GM12873 (cell line): ENCODE measurements around the gene MMP26.

Experiments used
- TF ChIP-seq, protein P1 (sequence below): IDR thresholded peaks from 2 replicates; pipeline ENCODE4 v1.5.1; 2012; ENCODE audit warnings: low read depth, mild to moderate bottlenecking, moderate library complexity, low read length, control low read depth; ENCODE audit not compliant: insufficient read depth; ENCODE audit errors: missing control alignments

Gene MMP26

GRCh38 chr11:4697585-4697984 lies 7.0 kb upstream of the MMP26 start, which contains the start of gene OR51E2:
Gene OR51E2 (minus strand): TSS chr11:4697853. CDS start chr11:4682711, 15,142 bp downstream.
- TF ChIP-seq, protein P1, sequence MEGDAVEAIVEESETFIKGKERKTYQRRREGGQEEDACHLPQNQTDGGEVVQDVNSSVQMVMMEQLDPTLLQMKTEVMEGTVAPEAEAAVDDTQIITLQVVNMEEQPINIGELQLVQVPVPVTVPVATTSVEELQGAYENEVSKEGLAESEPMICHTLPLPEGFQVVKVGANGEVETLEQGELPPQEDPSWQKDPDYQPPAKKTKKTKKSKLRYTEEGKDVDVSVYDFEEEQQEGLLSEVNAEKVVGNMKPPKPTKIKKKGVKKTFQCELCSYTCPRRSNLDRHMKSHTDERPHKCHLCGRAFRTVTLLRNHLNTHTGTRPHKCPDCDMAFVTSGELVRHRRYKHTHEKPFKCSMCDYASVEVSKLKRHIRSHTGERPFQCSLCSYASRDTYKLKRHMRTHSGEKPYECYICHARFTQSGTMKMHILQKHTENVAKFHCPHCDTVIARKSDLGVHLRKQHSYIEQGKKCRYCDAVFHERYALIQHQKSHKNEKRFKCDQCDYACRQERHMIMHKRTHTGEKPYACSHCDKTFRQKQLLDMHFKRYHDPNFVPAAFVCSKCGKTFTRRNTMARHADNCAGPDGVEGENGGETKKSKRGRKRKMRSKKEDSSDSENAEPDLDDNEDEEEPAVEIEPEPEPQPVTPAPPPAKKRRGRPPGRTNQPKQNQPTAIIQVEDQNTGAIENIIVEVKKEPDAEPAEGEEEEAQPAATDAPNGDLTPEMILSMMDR, result no peak

DNA sequence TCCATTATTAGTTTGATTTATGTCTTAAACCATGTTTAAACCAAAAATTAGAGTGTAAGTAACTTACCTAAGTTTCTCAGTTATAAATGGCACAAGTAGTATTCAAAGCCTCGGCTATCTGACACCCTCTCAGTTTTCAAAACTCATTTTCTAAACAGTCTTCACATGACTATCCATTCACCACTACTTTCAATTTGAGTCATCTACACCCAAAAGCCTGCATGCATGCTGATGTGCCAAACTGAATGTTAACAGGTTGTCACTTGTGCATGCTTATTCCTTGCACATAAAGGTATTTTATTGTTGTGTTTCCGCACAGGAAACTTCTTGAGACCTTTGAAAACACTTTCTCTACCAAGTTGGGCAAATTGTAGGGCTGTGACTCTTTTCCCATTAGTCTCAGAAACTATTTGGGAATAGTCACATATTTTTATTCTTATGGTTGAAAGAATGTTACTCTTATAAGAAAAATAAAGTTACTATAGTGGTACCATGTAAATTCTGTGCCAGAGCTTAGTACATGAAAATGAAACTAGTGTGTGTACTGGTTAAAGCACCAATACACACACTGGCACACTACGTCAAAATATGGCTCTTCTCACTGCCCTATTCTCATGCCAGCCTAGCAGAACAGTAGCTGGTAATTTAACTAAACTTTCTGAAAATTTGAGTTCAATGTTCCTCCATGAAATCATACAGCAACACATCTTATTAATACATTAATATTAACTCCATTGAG lies 4.7 kb upstream of the MMP26 start:
- TF ChIP-seq, protein P1, result no peak

DNA sequence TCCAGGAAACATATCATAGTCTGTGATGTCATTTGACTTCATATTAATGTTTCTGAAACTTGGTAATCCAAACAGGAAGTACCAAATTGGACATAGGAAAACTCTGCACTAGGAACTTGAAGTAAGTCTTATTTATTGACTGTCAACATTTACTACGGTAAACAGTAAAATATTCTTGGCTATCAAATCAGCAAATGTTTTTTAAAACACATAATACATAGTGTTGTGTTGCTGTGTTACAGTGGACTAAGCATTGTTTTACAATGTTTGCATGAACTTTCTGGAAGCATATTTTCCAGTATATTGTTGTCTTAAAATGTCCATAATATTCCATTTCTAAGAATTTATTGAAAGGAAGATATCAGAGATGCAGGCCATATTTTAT lies 4.2 kb upstream of the MMP26 start:
- TF ChIP-seq, protein P1, result no peak

- TF ChIP-seq, protein P1, result no peak
These were observed 278 bp downstream of the MMP26 start for GRCh38 chr11:4704790-4705334.

DNA sequence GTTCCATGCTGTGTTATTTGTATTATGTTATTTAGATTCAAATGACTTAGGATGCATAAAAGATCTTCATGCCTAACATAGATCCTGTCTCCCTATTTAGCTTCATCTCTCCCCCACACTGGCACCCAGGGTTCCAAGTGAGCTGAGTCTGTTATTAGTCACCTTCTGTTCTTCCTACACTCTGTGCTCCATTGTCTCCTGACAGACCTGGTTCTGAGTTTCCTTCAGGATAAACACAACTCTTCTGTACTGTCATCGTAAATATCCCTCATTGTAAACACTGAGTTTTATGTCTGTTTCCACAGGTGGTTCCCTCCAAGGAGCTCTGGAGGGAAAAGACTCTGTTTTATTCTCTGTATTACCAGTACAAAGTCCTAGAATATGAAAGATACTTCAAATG lies 8.7 kb downstream of the MMP26 start:
- TF ChIP-seq, protein P1, result no peak

DNA sequence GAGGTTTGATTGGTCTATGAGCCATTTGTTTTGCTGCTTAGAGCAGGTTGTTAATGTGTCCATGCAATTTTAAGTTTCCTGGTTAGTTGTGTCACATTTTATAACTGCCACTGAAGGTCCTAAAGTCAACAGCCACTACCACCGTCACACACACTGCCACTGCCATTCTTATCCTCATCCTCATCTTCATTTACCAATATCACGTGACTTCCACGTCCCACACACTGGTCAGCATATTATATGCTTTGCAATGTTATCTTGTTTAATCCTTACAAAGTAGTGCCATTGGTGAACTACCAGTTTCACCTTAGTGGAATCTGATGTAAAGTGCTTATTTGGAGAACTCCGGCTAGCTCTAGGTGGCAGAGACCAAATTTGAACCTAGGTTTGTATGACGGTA lies 9.7 kb downstream of the MMP26 start:
- TF ChIP-seq, protein P1, result no peak

DNA sequence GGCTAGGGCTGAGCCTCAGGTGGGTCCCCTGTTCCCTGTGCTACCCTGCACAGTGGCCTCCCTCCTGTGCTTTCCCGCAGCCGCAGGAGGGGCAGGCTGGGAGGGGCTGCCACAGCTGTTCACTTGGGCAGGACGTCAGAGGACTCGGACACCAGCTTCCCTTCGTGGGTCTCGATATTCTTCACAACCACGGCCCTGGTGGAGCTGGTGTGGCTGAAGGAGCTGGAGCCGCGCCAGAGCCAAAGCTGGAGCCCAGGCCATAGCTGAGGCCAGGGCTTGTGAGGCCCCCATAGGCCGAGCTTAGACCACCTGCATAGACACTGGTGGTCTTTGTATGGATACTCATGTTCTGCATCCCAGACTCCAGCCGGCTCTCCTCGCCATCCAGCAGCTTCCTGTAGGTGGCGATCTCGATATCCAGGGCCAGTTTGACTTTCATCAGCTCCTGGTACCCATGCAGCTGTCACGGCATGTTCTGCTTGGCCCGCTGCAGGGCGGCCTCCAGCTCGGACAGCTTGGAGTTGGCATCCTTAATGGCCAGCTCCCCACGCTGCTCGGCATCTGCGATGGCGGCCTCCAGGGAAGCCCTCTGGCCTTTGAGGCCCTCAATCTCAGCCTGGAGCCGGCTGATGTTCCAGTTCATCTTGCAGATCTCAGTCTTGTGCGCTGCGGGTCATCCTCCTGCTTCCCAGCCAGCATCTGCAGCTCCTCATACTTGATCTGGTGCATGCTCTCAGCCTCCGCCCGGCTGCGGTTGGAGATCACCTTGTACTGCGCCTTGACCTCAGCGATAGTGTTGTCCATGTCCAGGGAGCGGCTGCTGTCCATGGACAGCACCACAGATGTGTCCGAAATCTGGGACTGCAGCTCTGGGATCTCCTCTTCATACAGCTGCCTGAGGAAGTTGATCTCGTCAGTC lies 18.3 kb downstream of the MMP26 start:
- TF ChIP-seq, protein P1, result peak; percentile 23
